GM21360 (cell line): ENCODE results near the gene C22orf39.
"Not testable (repeated sequence)": the region's sequence is repeated elsewhere in the genome, so short reads cannot be mapped to it uniquely, and the experiment has no call there.

Experiments
- ATAC-seq: cut with Tn5 transposase; IDR thresholded peaks from one replicate; pipeline ENCODE4 v1.9.1; 2021; ENCODE audit warnings: mild to moderate bottlenecking, moderate library complexity; ENCODE audit not compliant: unreplicated experiment

The C22orf39 gene

DNA sequence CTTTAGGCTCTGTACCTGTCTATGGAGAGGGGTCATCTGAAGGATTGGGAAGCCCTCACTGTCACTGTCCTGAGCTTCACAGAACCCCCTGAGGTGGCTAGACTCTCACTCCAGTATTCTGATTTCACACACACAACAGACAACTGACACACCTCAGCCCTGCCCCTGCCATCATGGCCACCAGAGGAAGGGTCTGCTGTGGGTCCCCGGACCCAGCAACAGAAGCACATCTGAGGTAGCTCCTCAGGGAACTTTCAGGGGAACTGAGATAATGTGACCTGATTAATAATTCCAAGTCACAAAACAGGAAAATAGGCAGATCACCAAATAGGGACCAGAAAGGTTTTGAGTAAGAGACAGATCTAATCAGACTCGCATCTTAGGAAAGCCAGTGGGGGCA lies 7.5 kb upstream of the C22orf39 start:
- ATAC-seq = no peak

DNA sequence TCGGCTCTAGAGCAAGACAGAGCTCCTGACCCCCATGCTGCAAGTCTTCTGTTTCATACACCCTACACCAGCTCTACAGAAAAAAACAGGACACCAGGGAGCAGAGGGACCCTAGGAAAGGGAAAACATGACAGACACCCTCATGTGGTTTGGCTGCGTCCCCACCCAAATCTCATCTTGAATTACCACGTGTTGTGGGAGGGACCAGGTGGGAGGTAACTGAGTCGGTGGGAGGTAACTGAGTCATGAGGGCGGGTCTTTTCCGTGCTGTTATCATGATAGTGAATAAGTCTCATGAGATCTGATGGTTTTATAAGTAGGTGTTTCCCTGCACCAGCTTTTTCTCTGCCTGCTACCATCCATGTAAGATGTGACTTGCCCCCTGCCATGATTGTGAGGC lies 6.6 kb upstream of the C22orf39 start:
- no peak for ATAC-seq

DNA sequence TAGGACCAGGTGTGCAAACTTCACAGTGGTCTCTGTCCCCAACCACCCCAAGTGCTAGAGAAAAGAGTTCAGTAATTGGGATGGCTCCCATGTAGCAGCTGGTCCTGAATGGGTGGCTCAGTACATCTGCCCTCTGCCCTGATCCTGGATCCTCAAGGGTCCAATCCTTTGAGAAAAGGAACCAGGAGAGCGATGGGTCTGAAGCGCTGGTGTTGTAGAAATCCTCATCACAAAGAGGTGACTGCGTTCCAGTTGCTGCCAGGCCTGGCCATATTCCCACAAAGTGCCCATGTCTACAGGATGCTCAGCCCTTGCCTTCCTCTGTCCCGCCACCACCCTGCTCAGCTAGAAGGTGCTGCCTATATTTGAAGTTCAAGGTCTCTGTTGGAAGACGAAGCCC lies 6.2 kb upstream of the C22orf39 start:
- ATAC-seq = no peak

DNA sequence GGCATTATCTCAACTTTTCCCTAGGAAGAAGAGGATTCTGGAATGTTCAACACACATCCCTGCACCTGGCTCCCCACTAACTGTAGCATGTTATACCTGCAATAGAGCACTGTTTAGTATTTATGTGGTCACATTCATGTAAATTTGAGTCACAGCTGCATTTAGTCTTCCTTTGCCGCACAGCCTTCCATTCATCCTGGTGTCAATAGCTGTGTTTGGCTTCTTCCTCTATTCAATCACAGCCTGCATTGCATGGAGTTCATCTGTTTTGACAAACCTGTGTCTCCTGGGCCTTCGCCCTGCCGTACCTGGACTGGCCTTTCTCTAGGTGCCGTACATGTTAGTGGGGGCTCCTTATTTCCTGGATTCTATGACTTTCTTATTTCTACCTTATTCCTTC lies 4.1 kb upstream of the C22orf39 start:
- no peak for ATAC-seq

DNA sequence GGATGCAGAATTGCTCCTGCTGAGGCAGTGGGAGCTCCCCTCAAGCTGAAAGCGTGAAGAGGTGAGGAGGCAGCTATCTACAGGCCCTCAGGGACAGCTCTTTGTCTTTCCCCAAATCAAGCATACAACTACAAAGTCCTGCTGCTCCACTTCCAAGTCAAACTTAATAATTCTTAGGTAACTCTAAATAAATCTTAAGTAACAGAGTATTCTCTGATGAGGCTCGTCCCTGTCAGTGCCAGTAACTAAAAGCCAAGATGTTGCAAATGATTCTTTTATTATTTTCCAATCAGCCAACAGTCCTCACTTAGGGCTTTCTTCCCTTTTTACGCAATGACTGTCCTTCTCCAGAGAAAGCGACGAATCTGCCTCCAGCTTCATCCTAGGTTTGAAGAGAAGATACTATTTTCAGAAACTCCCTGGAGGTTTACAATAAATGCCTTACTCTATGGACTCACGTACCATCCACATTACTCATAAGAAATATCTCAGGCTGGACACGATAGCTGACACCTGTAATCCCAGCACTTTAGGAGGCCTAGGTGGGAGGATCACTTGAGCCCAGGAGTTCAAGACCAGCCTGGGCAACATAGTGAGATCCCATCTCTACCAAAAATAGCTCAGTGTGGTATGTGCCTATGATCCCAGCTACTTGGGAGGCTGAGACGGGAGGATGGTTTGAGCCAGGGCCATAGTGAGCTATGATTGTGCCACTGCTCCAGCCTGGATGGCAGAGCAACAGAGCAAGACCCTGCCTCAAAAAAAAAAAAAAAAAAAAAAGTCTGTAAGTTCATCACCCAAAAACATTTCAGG lies 3.1 kb upstream of the C22orf39 start:
- no peak for ATAC-seq

DNA sequence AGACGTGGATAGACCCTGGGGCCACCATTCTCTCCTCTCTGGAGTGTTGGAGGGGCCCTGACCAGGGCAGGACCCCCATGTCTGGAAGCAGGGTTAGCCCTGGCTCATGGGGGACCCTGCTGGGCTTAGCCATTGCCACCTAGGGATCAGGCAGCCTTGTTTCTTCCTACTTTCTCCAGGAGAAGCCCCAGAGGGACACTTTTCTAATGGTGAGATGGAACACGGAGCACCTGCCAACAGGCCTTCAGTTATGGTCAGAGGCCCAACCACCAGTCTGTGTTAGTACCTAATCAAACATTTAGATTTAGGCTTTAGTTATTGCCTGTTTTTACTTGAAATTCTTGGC lies 1.9 kb upstream of the C22orf39 start:
- ATAC-seq = no peak

DNA sequence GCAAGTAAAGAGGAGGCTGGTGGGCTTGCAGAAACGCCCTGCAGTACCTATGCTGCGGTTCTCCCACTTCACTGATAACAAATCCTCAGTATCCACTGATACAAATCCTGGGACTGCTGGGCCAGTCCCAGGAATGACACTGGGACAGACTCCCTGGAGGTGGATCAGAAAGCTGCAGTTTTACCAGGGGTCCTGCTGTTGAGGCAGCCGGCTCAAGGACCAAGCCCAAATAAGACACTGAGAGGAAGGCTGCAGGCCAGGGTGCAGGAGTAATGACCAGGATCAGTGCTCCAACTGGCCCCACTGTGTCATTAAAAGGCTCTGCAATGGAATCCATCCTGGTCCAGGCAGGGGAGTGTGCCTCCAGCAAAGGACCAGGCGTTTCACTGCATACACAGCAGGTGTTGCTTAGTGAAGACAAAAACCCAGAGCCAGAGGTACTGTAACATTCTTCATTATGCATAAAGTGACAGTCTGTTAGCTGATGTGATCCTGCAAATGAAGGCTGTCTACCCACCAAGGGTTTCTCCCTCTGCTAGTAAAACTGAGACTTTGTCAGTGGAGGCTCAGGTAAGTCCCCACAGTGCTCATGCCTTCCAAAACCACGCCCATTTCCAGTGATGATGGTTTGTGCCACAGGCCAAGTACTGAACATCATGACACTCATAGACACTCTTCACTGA lies 1.4 kb upstream of the C22orf39 start:
- ATAC-seq = no peak

DNA sequence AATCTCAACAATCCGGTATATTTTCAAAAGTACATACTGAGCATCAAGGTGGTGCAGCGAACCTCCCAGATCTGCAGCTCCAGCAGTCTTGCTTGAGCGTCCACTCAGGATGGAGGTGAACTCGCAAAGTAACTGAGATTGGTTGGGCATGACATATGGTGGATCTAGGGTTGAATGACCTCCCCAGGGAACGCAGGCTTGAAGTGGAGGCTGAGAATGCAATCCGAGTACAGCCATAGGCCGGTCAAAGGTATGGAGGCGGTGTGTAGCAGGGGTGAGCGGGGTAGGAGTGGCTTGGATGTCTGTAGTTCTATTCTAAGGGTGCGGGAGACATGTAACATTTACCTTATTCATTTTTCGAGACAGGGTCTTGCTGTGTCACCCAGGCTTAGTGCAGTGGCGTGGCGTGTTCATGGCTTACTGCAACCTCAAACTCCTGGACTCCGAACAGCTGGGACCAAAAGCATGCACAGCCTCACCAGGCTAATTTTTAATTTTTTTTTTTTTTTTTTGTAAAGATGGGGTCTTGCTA lies 631 bp upstream of the C22orf39 start:
- peak; percentile 39 for ATAC-seq

DNA sequence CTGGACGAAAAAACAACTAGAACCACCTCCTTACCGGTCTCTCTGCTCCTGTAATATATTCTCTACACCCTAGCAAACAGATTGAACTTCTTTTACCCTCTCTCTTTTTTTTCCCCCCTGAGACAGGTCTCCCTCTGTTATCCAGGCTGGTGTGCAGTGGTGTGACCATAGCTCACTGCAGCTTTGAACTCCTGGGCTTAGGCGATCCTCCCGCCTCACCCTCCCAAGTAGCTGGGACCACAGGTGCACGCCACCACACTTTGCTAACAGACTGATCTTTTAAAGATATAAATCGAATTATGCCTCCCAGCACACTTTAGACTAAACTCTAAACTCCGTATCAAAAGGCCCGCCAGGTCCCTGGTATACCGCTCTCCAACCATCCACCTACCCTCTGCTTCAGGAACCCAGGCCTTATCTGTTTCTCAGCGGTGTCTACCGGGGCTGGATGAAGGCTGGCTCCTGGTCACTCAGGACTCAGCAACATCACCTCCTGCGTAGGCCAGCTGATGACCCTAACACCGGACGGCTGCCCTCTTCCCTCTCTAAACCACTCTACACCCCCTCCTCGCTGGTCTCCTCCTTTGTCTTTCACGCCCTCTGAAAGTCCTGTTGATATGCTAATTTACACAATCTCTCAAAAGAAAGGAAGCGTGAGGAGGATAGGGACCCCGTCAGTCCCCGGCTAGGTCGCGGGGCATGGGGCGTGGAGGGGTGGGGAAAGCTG lies 745 bp downstream of the C22orf39 start:
- ATAC-seq = no peak

DNA sequence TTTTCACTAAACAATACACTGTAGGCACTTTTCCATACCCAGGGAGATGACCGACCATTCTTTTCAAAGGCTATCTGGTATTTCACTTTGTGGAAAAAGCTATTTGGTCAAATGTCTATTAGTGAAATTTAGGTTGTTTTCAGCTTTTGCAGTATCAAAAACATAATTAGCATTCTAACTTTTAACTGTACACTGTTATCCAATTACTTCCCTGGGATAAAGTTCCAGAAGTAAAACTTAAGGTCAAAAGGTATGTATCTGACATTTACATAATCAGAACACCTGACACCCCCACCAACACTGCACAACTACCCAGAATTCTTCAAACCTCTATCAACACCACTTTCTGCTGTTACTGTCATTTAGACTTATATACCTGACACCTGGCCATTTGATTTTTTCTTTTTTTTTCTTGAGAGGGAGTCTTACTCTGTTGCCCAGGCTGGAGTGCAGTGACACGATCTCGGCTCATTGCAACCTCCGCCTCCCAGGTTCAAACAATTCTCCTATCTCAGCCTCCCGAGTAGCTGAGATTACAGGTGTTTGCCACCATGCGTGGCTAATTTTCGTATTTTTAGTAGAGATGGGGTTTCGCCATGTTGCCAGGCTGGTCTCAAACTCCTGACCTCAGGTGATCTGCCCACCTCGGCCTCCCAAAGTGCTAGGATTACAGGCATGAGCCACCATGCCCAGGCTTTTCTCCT lies 2.1 kb downstream of the C22orf39 start:
- ATAC-seq = not testable (repeated sequence)

DNA sequence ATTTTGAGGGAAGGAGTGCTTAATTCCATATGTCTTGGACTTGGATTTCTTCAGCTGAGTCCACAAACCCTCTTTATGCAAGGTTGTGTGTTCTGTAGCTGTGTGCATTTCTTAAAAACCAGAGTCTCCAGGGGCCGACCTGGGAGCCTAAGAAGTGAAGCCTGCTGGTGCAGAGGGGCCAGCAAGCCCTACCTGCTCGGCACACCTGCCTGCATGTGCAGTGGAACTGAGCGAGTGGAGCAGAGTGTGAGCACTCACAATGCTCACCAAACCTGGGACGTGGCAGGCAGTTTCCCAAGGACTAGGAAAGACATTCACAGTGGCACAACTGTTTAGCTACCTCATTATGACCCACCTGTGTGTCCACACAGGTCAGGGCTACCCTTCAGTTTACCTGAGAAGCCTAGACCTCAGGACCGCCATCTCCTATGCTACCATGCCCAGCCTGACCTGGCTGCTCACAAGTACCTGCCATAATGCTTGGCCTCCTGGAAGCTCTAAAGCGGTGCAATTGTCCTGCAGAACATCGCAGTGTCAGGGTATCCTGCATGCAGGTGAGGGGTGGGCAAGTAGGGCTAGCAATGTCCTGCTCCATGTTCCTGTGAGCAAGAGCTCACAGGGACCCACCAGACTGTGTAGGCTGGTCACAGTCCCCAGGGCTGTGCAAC lies 3.8 kb downstream of the C22orf39 start:
- ATAC-seq = no peak

DNA sequence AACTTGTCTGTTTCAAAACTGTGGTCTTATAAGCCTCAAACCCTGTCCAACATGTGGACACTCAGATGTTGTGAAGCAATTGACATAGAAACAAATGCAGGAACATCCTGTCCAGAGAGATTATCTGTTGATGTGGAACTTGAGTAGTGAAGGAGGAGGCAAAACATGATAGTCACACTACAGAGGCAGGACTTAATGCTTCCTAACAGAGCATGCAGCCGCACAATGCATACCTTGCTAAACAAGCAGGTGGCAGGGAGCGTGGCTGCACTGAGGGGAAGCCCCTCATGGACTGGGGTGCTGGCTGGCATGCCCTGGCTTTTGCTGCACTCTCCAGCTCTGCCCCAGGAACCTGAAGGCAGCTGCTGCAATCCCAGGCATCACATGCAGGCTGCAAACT lies 5.3 kb downstream of the C22orf39 start:
- ATAC-seq = no peak

DNA sequence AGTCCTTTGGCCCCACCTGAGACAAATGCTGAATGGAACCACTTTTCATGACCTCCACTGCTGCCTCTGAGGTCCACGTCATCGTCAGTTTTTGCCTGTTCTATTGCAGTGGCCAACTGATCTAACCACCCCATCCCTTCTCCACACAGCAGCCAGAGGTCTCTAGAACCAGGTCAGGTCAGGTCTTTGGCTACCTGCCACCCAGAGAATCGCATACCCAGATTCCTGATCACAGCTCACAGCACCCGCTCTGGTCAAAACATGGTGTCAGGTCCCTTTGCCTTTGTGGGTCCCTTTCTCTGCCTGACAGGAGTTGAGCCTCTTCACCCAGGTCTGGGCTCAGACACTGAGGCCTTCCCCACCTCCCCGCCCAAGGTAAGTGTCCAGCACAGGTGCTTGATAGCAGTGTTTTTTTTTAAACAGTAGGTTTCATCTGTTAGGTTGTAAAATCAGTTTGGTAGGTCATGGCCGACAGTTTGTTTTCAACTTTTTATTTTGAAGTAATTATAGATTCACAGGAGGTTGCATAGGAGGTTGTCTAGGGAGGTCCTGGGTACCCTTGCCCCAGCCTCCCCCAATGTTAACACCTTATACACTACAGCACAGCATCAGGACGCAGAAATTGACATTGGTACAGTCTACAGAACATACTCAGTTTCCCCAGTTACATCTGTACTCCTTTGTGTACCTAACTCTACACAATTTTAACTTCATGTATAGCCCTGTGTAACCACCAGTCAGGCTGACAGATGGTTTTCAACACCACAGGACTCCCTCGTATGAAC lies 6.9 kb downstream of the C22orf39 start:
- no peak for ATAC-seq

DNA sequence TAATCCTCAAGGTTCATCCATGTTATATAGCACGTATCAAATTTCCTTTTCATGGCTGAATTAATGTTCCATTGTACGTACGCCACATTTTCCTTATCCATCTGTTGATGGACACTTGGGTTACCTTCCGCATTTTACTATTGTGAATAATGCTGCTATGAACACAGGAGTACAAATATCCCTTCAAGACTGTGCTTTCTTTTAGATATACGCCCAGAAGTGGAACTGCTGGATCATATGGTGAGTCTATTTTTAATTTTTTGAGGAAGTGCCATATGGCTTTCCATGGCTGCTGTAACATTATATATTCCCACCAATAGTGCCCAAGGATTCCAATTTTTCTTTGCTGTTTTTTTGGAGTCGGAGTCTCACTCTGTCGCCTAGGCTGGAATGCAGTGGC lies 9.2 kb downstream of the C22orf39 start:
- ATAC-seq = no peak

DNA sequence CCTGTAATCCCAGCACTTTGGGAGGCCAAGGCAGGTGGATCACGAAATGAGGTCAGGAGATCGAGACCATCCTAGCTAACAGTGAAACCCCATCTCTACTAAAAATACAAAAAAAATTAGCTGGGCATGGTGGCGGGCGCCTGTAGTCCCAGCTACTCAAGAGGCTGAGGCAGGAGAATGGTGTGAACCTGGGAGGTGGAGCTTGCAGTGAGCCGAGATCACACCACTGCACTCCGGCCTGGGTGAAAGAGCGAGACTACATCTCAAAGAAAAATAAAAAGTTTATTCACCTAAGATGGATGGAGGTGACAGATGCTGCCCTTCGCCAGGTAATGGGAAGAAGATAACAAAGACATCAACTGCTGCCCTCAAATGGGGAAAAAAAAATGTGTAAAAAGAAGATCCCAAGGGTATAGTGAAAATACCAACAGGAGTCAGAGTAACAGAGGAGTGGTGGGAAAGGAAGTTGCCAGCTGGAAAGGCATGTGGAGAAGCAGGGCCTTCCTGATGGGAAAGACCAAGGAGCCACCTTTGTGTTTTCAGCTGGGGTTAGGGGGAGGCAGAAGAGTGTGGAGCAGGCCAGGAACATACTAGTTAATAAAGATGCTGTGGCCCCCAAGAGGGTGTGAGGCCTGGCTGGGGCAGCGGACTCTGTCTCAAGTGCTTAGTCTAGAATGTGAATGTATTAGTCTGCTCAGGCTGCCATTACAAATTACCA lies 10.9 kb downstream of the C22orf39 start:
- ATAC-seq = not testable (repeated sequence)

DNA sequence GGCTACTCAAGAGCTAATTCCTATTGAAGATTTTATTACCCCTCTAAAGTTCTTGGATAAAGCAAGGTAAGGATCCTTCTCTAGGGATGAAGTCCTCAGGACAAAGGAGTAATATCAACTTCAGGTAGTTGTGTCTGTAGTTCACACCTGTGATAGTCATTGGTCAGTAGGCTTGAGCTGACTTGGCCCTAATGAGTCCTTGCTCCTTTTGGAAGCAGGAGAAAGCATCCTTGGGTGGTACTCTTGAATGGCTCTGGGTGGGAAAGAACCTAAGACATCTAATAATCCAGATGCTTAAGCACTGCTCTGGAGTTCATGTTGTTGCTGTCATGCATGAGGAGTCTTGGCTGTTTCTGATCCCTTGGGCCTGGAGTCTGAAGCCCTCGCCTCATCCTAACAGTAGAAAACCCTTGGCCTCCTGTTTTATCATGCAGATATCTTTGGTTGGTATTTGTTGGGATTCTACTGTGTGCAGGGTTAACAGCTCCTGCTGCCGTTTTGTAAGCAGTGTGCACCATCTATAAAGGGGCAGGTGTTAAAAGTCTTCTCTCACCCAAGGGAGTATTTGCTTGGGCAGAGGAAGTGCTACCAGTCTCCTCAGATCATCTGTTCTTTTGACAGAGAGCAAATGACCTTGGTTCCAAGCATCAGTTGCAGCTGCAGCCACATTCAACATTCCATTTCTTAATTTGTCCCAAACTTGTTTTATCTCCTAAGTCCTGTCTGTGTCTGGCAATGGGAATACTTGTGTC lies 12.5 kb downstream of the C22orf39 start:
- ATAC-seq = no peak

DNA sequence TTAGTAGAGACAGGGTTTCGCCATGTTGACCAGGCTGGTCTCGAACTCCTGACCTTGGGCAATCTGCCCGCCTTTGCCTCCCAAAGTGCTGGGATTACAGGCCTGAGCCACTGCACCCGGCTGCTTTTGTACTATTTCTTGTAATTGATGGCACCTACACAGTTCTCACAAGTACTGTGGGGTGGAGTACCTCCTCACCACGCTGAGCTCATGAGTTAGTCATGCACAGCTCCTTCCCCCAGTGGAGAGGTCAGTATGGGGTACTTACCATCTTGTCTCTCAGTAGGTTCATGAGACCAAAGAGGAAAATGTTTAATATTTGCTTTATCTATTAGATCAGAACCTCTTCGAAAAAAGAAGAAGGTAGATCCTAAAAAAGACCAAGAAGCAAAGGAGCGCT lies 13.1 kb downstream of the C22orf39 start:
- no peak for ATAC-seq

DNA sequence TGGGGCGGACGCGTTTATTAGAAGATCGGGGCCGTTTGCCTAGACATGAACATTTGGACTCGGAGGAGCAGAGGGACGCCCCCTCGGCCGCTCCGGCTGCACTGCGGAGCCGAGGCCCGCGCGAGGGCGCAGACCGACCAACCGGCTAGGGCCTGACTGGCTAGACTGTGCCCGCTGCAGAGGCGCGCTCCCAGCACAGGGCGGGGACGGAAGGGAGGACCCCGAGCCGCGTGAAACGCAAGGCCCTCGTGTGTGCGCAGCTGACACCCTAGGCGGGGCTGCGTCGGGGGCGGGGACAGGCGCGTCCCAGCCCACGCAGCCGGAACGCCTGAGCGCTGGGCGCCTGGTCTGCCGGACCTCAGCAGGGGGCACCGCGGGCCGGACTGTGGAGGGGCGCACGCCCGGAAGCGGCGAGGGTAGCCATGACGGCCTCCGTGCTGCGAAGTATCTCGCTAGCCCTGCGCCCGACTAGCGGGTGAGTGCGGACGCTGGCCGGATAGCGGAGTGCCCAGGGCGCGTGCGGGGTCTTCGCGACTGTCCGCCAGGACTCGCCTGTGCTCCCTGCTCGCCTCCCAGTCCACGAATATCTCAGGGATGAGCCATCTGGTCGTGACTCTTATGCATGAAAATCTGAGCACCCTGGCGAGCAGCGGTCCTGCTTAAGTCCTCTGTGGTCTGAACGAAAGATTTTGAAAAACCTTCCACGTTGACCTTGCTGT lies 15.2 kb downstream of the C22orf39 start, which contains the start of gene MRPL40:
MRPL40 (plus strand) TSS at position 413 of the 719 bp plus-strand sequence; CDS start at position 423, 10 bp downstream.
- ATAC-seq = peak; percentile 53
